Uterus (tissue), 2 donors: ENCODE data around the gene CGB3.
"Not testable (repeated sequence)": the region's sequence is repeated elsewhere in the genome, so short reads cannot be mapped to it uniquely, and the experiment has no call there.

Experiments
- CTCF ChIP-seq, 4 experiments: fragments of 200-600 bp in 2 of 4; fragments of 450-650 bp in 2 of 4; sonication (generic) in 2 of 4; IDR thresholded peaks; one replicate each; pipeline ENCODE4 v1.5.1; 2016 to 2019; ENCODE audit warnings: antibody characterized with exemption in 4 of 4, mild to moderate bottlenecking in 2 of 4, moderate library complexity in 1 of 4
- POLR2A ChIP-seq, 2 donors: fragments of 450-650 bp; IDR thresholded peaks; one replicate each; pipeline ENCODE4 v1.6.1; 2016; ENCODE audit warnings: antibody characterized with exemption in 2 of 2, mild to moderate bottlenecking in 1 of 2, moderate library complexity in 1 of 2

GRCh38 chr19:49050376-49051033 lies 26.4 kb upstream of the CGB3 start:
- TF ChIP-seq CTCF, POLR2A (IDR thresholded peaks at IDR 0.05): not testable (repeated sequence)
